NB4 (cell line): ENCODE results near the gene CALN1.

Experiments
- POLR2A ChIP-seq: IDR thresholded peaks from 2 replicates; pipeline ENCODE4 v1.6.1; 2011; ENCODE audit warnings: mild to moderate bottlenecking; ENCODE audit not compliant: insufficient read length; ENCODE audit errors: extremely low read depth
- TF ChIP-seq, protein P1 (sequence below): IDR thresholded peaks from one replicate; pipeline ENCODE4 v1.5.1; 2012; ENCODE audit warnings: low read depth, low read length

- TF ChIP-seq, protein P1, sequence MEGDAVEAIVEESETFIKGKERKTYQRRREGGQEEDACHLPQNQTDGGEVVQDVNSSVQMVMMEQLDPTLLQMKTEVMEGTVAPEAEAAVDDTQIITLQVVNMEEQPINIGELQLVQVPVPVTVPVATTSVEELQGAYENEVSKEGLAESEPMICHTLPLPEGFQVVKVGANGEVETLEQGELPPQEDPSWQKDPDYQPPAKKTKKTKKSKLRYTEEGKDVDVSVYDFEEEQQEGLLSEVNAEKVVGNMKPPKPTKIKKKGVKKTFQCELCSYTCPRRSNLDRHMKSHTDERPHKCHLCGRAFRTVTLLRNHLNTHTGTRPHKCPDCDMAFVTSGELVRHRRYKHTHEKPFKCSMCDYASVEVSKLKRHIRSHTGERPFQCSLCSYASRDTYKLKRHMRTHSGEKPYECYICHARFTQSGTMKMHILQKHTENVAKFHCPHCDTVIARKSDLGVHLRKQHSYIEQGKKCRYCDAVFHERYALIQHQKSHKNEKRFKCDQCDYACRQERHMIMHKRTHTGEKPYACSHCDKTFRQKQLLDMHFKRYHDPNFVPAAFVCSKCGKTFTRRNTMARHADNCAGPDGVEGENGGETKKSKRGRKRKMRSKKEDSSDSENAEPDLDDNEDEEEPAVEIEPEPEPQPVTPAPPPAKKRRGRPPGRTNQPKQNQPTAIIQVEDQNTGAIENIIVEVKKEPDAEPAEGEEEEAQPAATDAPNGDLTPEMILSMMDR, result no peak
- TF ChIP-seq POLR2A, result no peak
Measured at GRCh38 chr7:71754828-71755227, 657.3 kb downstream of the CALN1 start.
